ENCODE data around the gene KRTAP10-8. TPM values are rescaled to one million over a fixed set of nuclear protein-coding genes. Genes with fewer than 3 reads are reported as not detected.
A peak's percentile ranks its signal among the peaks of the same experiment; 100 is the strongest.

Gene KRTAP10-8, protein sequence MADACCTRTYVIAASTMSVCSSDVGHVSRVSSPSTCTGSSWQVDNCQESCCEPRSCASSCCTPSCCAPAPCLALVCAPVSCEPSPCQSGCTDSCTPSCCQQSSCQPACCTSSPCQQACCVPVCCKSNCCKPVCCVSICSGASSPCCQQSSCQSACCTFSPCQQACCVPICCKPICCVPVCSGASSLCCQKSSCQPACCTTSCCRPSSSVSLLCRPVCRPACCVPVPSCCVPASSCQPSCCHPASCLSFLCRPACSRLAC
- not detected for total RNA-seq
- polyA plus RNA-seq: not detected
- long read RNA-seq, donor 1: 0 reads
- long read RNA-seq, donor 2: 0 reads

DNA sequence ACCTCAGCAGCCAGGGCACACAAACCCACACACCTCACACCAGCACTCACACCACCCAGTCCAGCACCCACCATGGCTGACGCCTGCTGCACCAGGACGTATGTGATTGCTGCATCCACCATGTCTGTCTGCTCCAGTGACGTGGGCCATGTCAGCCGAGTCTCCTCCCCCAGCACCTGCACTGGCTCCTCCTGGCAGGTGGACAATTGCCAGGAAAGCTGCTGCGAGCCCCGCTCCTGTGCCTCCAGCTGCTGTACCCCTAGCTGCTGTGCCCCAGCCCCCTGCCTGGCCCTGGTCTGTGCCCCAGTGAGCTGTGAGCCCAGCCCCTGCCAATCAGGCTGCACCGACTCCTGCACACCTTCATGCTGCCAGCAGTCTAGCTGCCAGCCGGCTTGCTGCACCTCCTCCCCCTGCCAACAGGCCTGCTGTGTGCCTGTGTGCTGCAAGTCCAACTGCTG is at the start of gene KRTAP10-8:
TSS of gene KRTAP10-8 (plus strand) at position 51 of the 458 bp plus-strand sequence. CDS start at position 73, 22 bp downstream.
- Histone ChIP-seq H3K4me3 (ENCODE audit: low read length in 2 of 2) (no peak within 1 kb of the TSS), H3K27ac (ENCODE audit: low read depth in 1 of 2, low read length in 2 of 2) (no peak within 1 kb of the TSS), H3K4me1 (ENCODE audit: control insufficient read depth in 1 of 2, insufficient read depth in 2 of 2, low read length in 2 of 2) (no peaks in the 10 kb centered on the region), H3K27me3 (ENCODE audit: control insufficient read depth in 1 of 2, insufficient read depth in 2 of 2, low read length in 1 of 2) (no peaks in the 10 kb centered on the region), H3K9me3 (ENCODE audit: control insufficient read depth, low read length) (peaks cover 3% of the 10 kb centered on the region), H3K36me3 (ENCODE audit: control insufficient read depth in 1 of 2, insufficient read depth in 2 of 2, low read length in 1 of 2) (no peaks in the 10 kb centered on the region)
- ATAC-seq (ENCODE audit: low FRiP score): no peak
- DNase-seq: peak in 1 of 2 donors; percentile 35
- 93 to 95% methylated on average over 8 of the region's 8 CpGs for WGBS, 2 donors
- intact Hi-C loops (cut with DNase I): no loop called here

DNA sequence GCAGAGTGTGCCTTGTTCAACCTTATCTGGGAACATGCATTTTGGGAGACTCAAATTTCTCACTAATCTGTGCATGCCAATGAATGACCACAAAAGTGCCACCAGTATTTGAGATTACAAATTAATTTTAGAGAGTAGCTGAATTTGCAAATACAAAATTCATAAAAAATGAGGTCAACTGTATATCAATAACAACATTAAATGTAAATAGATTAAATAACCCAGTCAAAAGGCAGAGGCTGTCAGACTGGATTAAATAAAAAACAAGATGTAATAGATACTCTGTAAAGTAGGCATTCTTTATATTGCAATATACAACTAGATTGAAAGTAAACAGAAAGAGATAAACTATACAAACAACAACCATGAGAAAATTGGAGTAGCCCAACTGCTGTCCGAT is 47.8 kb upstream of the KRTAP10-8 start:
- no peak overlapping the region for H3K4me3 ChIP-seq (ENCODE audit: low read length in 2 of 2)

DNA sequence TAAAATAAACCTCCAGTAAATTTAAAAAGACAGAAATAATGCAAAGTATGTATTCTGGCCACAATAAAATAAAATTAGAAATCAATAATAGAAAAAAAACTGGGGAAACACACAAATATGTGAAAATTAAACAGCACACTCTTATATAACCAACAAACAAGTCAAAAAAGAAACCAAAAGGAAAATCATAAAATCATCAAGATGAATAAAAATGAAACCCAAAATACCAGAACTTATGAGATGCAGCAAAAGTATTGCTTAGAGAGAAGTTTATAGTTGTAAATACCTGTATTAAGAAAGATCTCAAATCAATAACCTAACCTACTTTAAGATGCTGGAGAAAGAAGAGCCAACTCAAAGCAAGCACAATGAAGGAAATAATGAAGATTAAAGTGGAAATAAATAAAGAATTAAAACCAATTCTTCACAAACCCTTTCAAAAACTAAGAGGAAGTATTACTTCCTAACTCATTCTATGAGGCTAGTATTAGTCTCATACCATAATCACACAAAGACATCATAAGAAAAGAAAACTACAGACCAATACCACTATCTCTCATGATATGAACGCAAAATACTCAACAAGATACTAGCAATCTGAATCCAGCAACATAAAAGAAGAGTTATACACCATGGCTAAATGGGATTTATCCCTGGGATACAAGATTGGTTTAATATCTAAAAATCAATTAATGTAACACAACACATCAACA is 46.8 kb upstream of the KRTAP10-8 start:
- no peak for DNase-seq
- no peaks in the 10 kb centered on the region for H3K4me1 ChIP-seq (ENCODE audit: control insufficient read depth in 1 of 2, insufficient read depth in 2 of 2, low read length in 2 of 2)
- no peaks in the 10 kb centered on the region for H3K27me3 ChIP-seq (ENCODE audit: control insufficient read depth in 1 of 2, insufficient read depth in 2 of 2, low read length in 1 of 2)
- intact Hi-C loops (cut with DNase I): no loop called here
- 0 to 40% methylated on average over 1 of the region's 1 CpG for WGBS, 2 donors
- H3K36me3 ChIP-seq (ENCODE audit: control insufficient read depth in 1 of 2, insufficient read depth in 2 of 2, low read length in 1 of 2): no peaks in the 10 kb centered on the region
- no peak for ATAC-seq (ENCODE audit: low FRiP score)
- no peak overlapping the region for H3K27ac ChIP-seq (ENCODE audit: low read depth in 1 of 2, low read length in 2 of 2)
- no peak overlapping the region for H3K4me3 ChIP-seq (ENCODE audit: low read length in 2 of 2)
- H3K9me3 ChIP-seq (ENCODE audit: control insufficient read depth, low read length): no peaks in the 10 kb centered on the region

More for the DNA sequence above, 47.8 kb upstream of the KRTAP10-8 start:
- Histone ChIP-seq H3K4me1 (ENCODE audit: control insufficient read depth in 1 of 2, insufficient read depth in 2 of 2, low read length in 2 of 2) (no peaks in the 10 kb centered on the region), H3K27ac (ENCODE audit: low read depth in 1 of 2, low read length in 2 of 2) (no peak overlapping the region), H3K27me3 (ENCODE audit: control insufficient read depth in 1 of 2, insufficient read depth in 2 of 2, low read length in 1 of 2) (no peaks in the 10 kb centered on the region), H3K9me3 (ENCODE audit: control insufficient read depth, low read length) (no peaks in the 10 kb centered on the region), H3K36me3 (ENCODE audit: control insufficient read depth in 1 of 2, insufficient read depth in 2 of 2, low read length in 1 of 2) (no peaks in the 10 kb centered on the region)
- 96 to 98% methylated on average over 1 of the region's 1 CpG for WGBS, 2 donors
- intact Hi-C loops (cut with DNase I): no loop called here
- no peak for ATAC-seq (ENCODE audit: low FRiP score)
- no peak for DNase-seq

DNA sequence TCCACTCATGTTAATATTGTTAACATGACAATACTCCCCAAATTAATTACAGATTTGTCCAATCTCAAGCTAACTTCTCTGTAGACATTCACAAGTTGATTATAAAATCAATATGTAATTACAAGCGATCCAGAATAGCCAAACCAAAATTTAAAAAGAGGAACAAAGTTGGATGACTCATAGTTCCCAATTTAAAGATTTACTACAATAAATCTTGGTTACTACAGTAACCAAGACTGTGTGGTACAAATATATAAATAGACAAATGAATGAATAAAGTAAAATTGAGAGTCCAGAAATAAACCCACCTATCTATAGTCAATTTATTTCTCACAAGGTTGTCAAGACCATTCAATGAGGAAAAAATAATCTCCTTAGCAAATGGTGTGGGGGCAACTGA is 45.5 kb upstream of the KRTAP10-8 start:
- no peak overlapping the region for H3K4me3 ChIP-seq (ENCODE audit: low read length in 2 of 2)
- intact Hi-C loops (cut with DNase I): no loop called here

DNA sequence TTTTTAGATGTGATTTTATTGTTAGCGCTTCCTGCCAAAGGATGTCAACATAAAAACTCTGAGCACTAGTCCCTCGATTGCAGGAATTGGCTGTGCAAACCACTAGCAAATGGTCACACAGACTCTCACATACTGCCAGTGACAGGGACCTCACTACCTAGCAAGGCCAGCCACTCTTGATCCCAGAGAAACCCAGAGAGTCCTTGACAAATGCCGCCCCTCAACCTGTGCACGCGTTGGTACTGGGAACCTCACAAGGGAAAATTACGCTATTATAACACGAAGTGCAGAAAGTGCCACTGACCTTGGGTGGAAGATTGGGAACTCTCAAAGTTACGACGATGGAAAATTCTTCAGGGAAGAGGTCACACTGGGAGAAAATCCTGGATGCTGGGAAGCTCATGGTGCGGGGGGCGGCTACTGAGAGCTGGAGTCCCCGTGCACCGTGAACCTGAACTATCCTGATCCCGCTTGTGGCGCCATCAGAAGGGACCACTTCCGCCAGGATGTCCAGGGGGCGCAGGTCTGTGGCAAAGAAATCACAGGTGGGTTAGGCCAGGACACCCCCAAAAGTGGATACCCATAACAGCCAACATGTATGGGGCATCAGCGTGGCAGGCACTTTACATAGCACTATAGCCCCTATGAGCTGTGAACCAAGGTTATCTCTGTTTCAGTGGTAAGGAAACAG is 44.3 kb upstream of the KRTAP10-8 start:
- Histone ChIP-seq H3K27me3 (ENCODE audit: control insufficient read depth in 1 of 2, insufficient read depth in 2 of 2, low read length in 1 of 2) (no peaks in the 10 kb centered on the region), H3K27ac (ENCODE audit: low read depth in 1 of 2, low read length in 2 of 2) (no peak overlapping the region), H3K36me3 (ENCODE audit: control insufficient read depth in 1 of 2, insufficient read depth in 2 of 2, low read length in 1 of 2) (no peaks in the 10 kb centered on the region), H3K4me1 (ENCODE audit: control insufficient read depth in 1 of 2, insufficient read depth in 2 of 2, low read length in 2 of 2) (no peaks in the 10 kb centered on the region), H3K4me3 (ENCODE audit: low read length in 2 of 2) (no peak overlapping the region), H3K9me3 (ENCODE audit: control insufficient read depth, low read length) (peaks cover 2% of the 10 kb centered on the region)
- ATAC-seq (ENCODE audit: low FRiP score): no peak
- WGBS, 2 donors: 94 to 95% methylated on average over 18 of the region's 18 CpGs
- intact Hi-C loops (cut with DNase I): no loop called here
- DNase-seq: no peak

More for the DNA sequence above, 45.5 kb upstream of the KRTAP10-8 start:
- Histone ChIP-seq H3K4me1 (ENCODE audit: control insufficient read depth in 1 of 2, insufficient read depth in 2 of 2, low read length in 2 of 2) (no peaks in the 10 kb centered on the region), H3K36me3 (ENCODE audit: control insufficient read depth in 1 of 2, insufficient read depth in 2 of 2, low read length in 1 of 2) (no peaks in the 10 kb centered on the region), H3K9me3 (ENCODE audit: control insufficient read depth, low read length) (peaks cover 2% of the 10 kb centered on the region), H3K27ac (ENCODE audit: low read depth in 1 of 2, low read length in 2 of 2) (no peak overlapping the region), H3K27me3 (ENCODE audit: control insufficient read depth in 1 of 2, insufficient read depth in 2 of 2, low read length in 1 of 2) (no peaks in the 10 kb centered on the region)
- 49 to 56% methylated on average over 1 of the region's 1 CpG for WGBS, 2 donors
- DNase-seq (no peak), ATAC-seq (ENCODE audit: low FRiP score) (no peak)

DNA sequence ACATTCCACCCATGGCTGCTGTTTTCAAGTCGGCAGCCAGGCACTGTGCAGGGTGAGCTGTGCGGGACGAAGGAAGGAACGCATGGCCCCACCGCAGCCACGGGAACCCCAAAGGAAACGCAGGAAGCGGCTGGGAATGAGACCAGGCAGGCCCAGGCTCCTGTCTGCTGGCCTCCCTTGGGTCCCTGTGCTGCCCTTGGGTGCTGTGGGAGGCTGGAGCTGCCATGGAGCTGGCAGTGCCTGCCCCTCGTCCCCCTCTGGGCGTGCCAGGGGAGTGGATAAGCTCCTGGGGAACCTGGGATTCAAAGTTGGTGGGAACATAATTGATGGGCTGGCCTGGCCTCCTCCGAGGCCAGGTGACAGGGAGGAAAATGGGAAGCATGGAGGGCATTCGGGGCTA is 43.6 kb upstream of the KRTAP10-8 start:
- ATAC-seq (ENCODE audit: low FRiP score): no peak
- intact Hi-C loops (cut with DNase I): no loop called here
- Histone ChIP-seq H3K9me3 (ENCODE audit: control insufficient read depth, low read length) (peaks cover 2% of the 10 kb centered on the region), H3K4me3 (ENCODE audit: low read length in 2 of 2) (no peak overlapping the region), H3K27me3 (ENCODE audit: control insufficient read depth in 1 of 2, insufficient read depth in 2 of 2, low read length in 1 of 2) (no peaks in the 10 kb centered on the region), H3K27ac (ENCODE audit: low read depth in 1 of 2, low read length in 2 of 2) (no peak overlapping the region), H3K4me1 (ENCODE audit: control insufficient read depth in 1 of 2, insufficient read depth in 2 of 2, low read length in 2 of 2) (no peaks in the 10 kb centered on the region), H3K36me3 (ENCODE audit: control insufficient read depth in 1 of 2, insufficient read depth in 2 of 2, low read length in 1 of 2) (no peaks in the 10 kb centered on the region)
- WGBS, 2 donors: 84 to 88% methylated on average over 12 of the region's 12 CpGs
- DNase-seq: no peak

DNA sequence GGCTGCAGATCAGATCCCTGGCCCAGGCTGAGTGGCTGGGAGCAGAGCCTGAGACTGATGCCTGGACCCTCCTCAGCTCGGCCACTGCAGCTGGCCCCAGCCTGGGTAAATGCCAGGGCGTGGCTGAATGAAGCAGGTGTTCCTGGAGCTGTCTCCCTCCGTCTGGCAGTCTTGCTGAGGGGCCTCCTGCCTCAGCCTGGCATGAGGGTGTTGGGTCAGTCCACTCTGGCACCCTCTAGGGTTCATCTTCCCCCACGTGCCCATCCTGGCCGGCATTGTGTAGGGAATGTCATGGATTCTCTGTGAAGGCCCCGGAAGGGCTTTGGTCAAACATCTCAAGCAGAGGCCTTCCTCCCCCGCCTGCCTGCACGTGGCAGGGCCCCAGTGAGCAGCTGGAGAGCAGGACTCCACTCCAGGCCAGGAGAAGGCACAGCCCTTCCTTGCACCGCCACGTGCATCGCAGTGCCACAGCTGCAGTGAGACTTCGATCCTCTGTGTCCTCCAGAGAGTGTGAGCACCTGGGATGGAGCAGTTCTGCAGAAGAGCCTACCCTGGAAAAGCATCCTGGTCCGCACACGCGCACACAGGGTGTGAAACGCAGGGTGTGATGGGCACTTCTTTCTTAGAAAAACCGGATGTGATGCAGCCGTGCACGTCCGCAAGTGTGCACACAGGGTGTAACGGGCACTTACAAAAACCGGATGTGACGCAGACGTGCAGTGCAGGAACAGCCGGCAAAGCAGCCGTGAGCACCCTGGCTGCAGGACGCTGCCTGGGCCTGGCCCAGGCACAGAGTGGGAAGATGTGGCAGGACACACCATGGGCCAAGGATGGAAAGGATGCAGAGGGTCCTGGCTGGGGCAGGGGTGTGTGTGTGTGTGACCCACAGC is 43.0 kb upstream of the KRTAP10-8 start:
- 80 to 84% methylated on average over 27 of the region's 27 CpGs for WGBS, 2 donors
- intact Hi-C loops (cut with DNase I): no loop called here
- Histone ChIP-seq H3K9me3 (ENCODE audit: control insufficient read depth, low read length) (peaks cover 2% of the 10 kb centered on the region), H3K27me3 (ENCODE audit: control insufficient read depth in 1 of 2, insufficient read depth in 2 of 2, low read length in 1 of 2) (no peaks in the 10 kb centered on the region), H3K4me3 (ENCODE audit: low read length in 2 of 2) (no peak overlapping the region), H3K27ac (ENCODE audit: low read depth in 1 of 2, low read length in 2 of 2) (no peak overlapping the region), H3K36me3 (ENCODE audit: control insufficient read depth in 1 of 2, insufficient read depth in 2 of 2, low read length in 1 of 2) (no peaks in the 10 kb centered on the region), H3K4me1 (ENCODE audit: control insufficient read depth in 1 of 2, insufficient read depth in 2 of 2, low read length in 2 of 2) (no peaks in the 10 kb centered on the region)
- ATAC-seq (ENCODE audit: low FRiP score) (no peak), DNase-seq (no peak)

DNA sequence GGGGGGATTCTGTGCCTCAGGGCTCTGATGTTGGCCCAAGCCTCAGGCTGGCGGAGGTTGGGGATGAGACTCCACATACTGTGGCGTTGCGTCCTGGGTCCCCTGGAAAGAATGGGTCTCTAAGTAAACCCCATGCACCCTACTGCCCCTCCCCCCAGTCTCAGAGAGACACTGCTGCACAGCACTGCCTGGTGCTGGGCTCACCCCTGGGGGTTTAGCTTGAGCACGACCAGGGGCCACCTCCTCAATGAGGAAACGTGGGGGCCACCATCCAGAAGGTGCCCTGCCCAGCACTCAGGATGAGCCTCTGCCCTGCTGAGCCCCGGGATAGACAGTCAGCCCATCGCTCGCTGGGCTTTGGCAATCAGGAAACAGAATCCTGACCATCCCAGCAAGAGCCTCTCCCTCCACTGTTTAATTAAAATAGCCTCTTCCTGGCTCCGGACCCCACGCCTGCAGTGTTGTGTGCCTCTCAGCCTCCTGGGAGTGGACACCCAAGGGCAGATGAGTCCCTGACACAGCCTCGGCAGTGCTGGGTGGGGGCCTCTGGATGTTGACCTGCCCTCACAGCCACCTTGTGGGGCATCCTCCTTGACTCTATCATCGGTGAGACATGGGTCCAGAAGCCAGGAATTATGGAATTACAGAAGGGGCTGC is 41.9 kb upstream of the KRTAP10-8 start:
- 88 to 90% methylated on average over 12 of the region's 12 CpGs for WGBS, 2 donors
- H3K27me3 ChIP-seq (ENCODE audit: control insufficient read depth in 1 of 2, insufficient read depth in 2 of 2, low read length in 1 of 2): no peaks in the 10 kb centered on the region
- no peak overlapping the region for H3K4me3 ChIP-seq (ENCODE audit: low read length in 2 of 2)
- H3K27ac ChIP-seq (ENCODE audit: low read depth in 1 of 2, low read length in 2 of 2): no peak overlapping the region
- intact Hi-C loops (cut with DNase I): no loop called here
- DNase-seq (peak in 1 of 2 donors; percentile 59), ATAC-seq (ENCODE audit: low FRiP score) (no peak)
- no peaks in the 10 kb centered on the region for H3K4me1 ChIP-seq (ENCODE audit: control insufficient read depth in 1 of 2, insufficient read depth in 2 of 2, low read length in 2 of 2)
- H3K9me3 ChIP-seq (ENCODE audit: control insufficient read depth, low read length): peaks cover 2% of the 10 kb centered on the region
- no peaks in the 10 kb centered on the region for H3K36me3 ChIP-seq (ENCODE audit: control insufficient read depth in 1 of 2, insufficient read depth in 2 of 2, low read length in 1 of 2)
